Endothelial cell of umbilical vein (primary cell): ENCODE results near the gene ZRANB1. TPM values are rescaled to one million over a fixed set of nuclear protein-coding genes. Genes with fewer than 3 reads are reported as not detected.

Experiments
- BruUV-seq: library from RNA; stranded (reverse); fragments of 400-500 nt; replicated peaks from 2 replicates; lab custom pipeline; 2021; lab: Mats Ljungman, UMichigan
- CTCF ChIA-PET: fragments of 300-600, 350-600 bp; sonication (Branson Sonifier 250); formaldehyde crosslinking; loops from one replicate; lab custom pipeline; 2021; ENCODE audit warnings: antibody characterized with exemption, inconsistent platforms; lab: Charles Lee
- POLR2A ChIA-PET: fragments of 300-600, 350-600 bp; sonication (Branson Sonifier 250); formaldehyde crosslinking; loops from one replicate; lab custom pipeline; 2021; ENCODE audit warnings: antibody characterized with exemption, inconsistent platforms; lab: Charles Lee
- DNase-seq: peaks from one replicate; pipeline ENCODE4 v3.0.0-alpha.2; 2011; ENCODE audit warnings: low read depth, low spot score
- FAIRE-seq: peaks from 2 replicates; lab custom pipeline; 2011; peaks lifted over from hg19 to GRCh38; lab: Jason Lieb, UNC
- H2AFZ ChIP-seq: 2 replicates; pipeline ENCODE4 v1.6.0; 2012; ENCODE audit warnings: low read depth, low read length, control low read depth, inconsistent platforms
- H3K27ac ChIP-seq: 2 replicates; pipeline ENCODE4 v1.5.1; 2011; ENCODE audit warnings: low read depth, mild to moderate bottlenecking, control low read depth, low read length, moderate library complexity; ENCODE audit not compliant: insufficient read depth
- H3K27me3 ChIP-seq, 2 experiments: 2 replicates each; pipeline versions ENCODE4 v1.6.0 to v1.6.1; 2011; ENCODE audit warnings: low read length in 2 of 2, mixed read lengths in 1 of 2; ENCODE audit not compliant: control insufficient read depth in 2 of 2, insufficient read depth in 2 of 2
- H3K36me3 ChIP-seq, 2 experiments: 2 replicates in 1 of 2; 3 replicates in 1 of 2; pipeline ENCODE4 v1.5.1; 2011; ENCODE audit warnings: low read length in 2 of 2, mild to moderate bottlenecking in 1 of 2, moderate library complexity in 1 of 2; ENCODE audit not compliant: control insufficient read depth in 2 of 2, insufficient read depth in 2 of 2; ENCODE audit errors: extremely low read depth in 1 of 2
- H3K4me1 ChIP-seq: 3 replicates; pipeline ENCODE4 v1.5.1; 2011; ENCODE audit warnings: mild to moderate bottlenecking, low read length; ENCODE audit not compliant: control insufficient read depth, insufficient read depth; ENCODE audit errors: extremely low read depth
- H3K4me2 ChIP-seq: 2 replicates; pipeline ENCODE4 v1.6.1; 2011; ENCODE audit warnings: low read length, control low read depth, mixed read lengths; ENCODE audit not compliant: insufficient read depth
- H3K4me3 ChIP-seq, 3 experiments: fragments of 200-600 bp in 1 of 3; sonication (generic), shearing (Covaris generic) in 1 of 3; replicated peaks in 1 of 3; 2 replicates each; pipeline ENCODE4 v1.5.1; 2011 to 2016; ENCODE audit warnings: control low read depth in 3 of 3, low read length in 3 of 3, mild to moderate bottlenecking in 2 of 3, inconsistent platforms in 1 of 3, low read depth in 1 of 3, moderate library complexity in 1 of 3; ENCODE audit not compliant: insufficient read depth in 1 of 3
- H3K79me2 ChIP-seq: 2 replicates; pipeline ENCODE4 v1.6.0; 2012; ENCODE audit warnings: low read length, inconsistent platforms; ENCODE audit not compliant: control insufficient read depth, insufficient read depth
- H3K9ac ChIP-seq: replicated peaks from 2 replicates; pipeline ENCODE3; 2011; ENCODE audit warnings: low read length, control low read depth; ENCODE audit not compliant: insufficient read depth; ENCODE audit errors: extremely low read depth
- H3K9me1 ChIP-seq: replicated peaks from 3 replicates; pipeline ENCODE4 v1.6.0; 2011; ENCODE audit warnings: mild to moderate bottlenecking, low read length; ENCODE audit not compliant: control insufficient read depth, insufficient read depth; ENCODE audit errors: extremely low read depth
- H3K9me3 ChIP-seq: replicated peaks from 2 replicates; pipeline ENCODE4 v1.5.1; 2012; ENCODE audit warnings: low read length, inconsistent platforms; ENCODE audit not compliant: control insufficient read depth, insufficient read depth
- H4K20me1 ChIP-seq: replicated peaks from 2 replicates; pipeline ENCODE3; 2011; ENCODE audit warnings: mild to moderate bottlenecking, low read length; ENCODE audit not compliant: control insufficient read depth, insufficient read depth; ENCODE audit errors: extremely low read depth
- EZH2 ChIP-seq: IDR thresholded peaks from 2 replicates; pipeline ENCODE4 v1.6.1; 2012; ENCODE audit warnings: borderline replicate concordance, low read depth, mild to moderate bottlenecking, moderate library complexity, low read length, inconsistent platforms; ENCODE audit not compliant: severe bottlenecking
- JUN ChIP-seq: IDR thresholded peaks from 2 replicates; pipeline ENCODE4 v1.6.1; 2011; ENCODE audit warnings: borderline replicate concordance, low read depth; ENCODE audit not compliant: insufficient read length, insufficient read depth
- MYC ChIP-seq: IDR thresholded peaks from one replicate; pipeline ENCODE4 v1.6.1; 2011; ENCODE audit warnings: mild to moderate bottlenecking, low read depth, low read length
- POLR2AphosphoS5 ChIP-seq: IDR thresholded peaks from 2 replicates; pipeline ENCODE4 v1.6.1; 2012; ENCODE audit warnings: low read depth, mild to moderate bottlenecking, control low read depth, low read length, moderate library complexity; ENCODE audit not compliant: insufficient read depth
- dilution Hi-C: fragments of 300-500 bp; cut with MboI; formaldehyde crosslinking; loops from one replicate; pipeline ENCODE4 v1.15.0; 2019; ENCODE audit warnings: low sequenced_read_pairs; ENCODE audit not compliant: extremely low pct_ligation_motif_present
- intact Hi-C: fragments of 100-400 bp; cut with micrococcal nuclease; formaldehyde crosslinking; loops from one replicate; pipeline ENCODE4 v1.10.0; 2022
- polyA plus RNA-seq, 4 experiments: library from polyadenylated mRNA; depleted of rRNA in 3 of 4; stranded (reverse) in 3 of 4; unstranded in 1 of 4; fragments of >200 nt; gene quantifications; 2 replicates each; pipeline versions ENCODE4 v1.2.1 to v1.2.3, GENCODE V29; 2011 to 2012; ENCODE audit warnings: missing spikeins in 1 of 4
- total RNA-seq: library from RNA; stranded (reverse); gene quantifications from 2 replicates; pipeline ENCODE4 v1.2.3, GENCODE V29; 2021
- TF ChIP-seq, protein P1 (sequence below), 2 donors: IDR thresholded peaks; 1 replicate in 1 of 2; 2 replicates in 1 of 2; pipeline ENCODE4 v1.5.1; 2011; ENCODE audit warnings: low read length in 2 of 2, mild to moderate bottlenecking in 2 of 2, moderate library complexity in 2 of 2, control low read depth in 1 of 2, inconsistent platforms in 1 of 2, low read depth in 1 of 2; ENCODE audit not compliant: insufficient read depth in 1 of 2; ENCODE audit errors: extremely low read depth in 1 of 2

Gene ZRANB1
- total and polyA plus RNA-seq, 2 donors (not counting 3 experiments of a cell fraction or from before 2014, with no cell fraction given), result 6.2 to 17.7 TPM

GRCh38 chr10:124916098-124916584 is 25.8 kb upstream of the ZRANB1 start:
- H3K27me3 ChIP-seq, result no peaks in the 10 kb centered on the region
- no peaks in the 10 kb centered on the region for H3K9me1 ChIP-seq
- peaks cover 37% of the 10 kb centered on the region for H3K79me2 ChIP-seq
- no peak for FAIRE-seq
- H3K4me2 ChIP-seq, result peak overlapping the region; percentile 94
- ChIA-PET POLR2A (interaction anchor here (0.5 to 1.4 kb wide), 2 partner anchors 8 to 449 kb away, joined by 3 to 5 read pairs; no protein-coding TSS in a partner anchor), CTCF (interaction anchor here (0.6 to 2.1 kb wide), 4 partner anchors 10 to 77 kb away, joined by 3 to 7 read pairs (median 4); no protein-coding TSS in a partner anchor)
- TF ChIP-seq, protein P1, sequence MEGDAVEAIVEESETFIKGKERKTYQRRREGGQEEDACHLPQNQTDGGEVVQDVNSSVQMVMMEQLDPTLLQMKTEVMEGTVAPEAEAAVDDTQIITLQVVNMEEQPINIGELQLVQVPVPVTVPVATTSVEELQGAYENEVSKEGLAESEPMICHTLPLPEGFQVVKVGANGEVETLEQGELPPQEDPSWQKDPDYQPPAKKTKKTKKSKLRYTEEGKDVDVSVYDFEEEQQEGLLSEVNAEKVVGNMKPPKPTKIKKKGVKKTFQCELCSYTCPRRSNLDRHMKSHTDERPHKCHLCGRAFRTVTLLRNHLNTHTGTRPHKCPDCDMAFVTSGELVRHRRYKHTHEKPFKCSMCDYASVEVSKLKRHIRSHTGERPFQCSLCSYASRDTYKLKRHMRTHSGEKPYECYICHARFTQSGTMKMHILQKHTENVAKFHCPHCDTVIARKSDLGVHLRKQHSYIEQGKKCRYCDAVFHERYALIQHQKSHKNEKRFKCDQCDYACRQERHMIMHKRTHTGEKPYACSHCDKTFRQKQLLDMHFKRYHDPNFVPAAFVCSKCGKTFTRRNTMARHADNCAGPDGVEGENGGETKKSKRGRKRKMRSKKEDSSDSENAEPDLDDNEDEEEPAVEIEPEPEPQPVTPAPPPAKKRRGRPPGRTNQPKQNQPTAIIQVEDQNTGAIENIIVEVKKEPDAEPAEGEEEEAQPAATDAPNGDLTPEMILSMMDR (IDR thresholded peaks at IDR 0.05; ENCODE audit: extremely low read depth in 1 of 2, insufficient read depth in 1 of 2, low read depth in 1 of 2, low read length in 2 of 2), result no peak
- TF ChIP-seq JUN (no peak), MYC (no peak), EZH2 (no peak), POLR2AphosphoS5 (no peak)
- peaks cover 9% of the 10 kb centered on the region for H4K20me1 ChIP-seq
- intact Hi-C loops (loop anchor here (1.0 to 5.0 kb wide), 7 partner anchors 59 to 907 kb away; partner anchors contain the start of genes BCCIP, CTBP2, EEF1AKMT2 and UROS), dilution Hi-C loops (no loop called here)
- H3K4me3 ChIP-seq, result peak overlapping the region; percentile 83 to 96 (median 90)
- H2AFZ ChIP-seq, result peak overlapping the region; percentile 94
- H3K9me3 ChIP-seq, result no peaks in the 10 kb centered on the region
- H3K36me3 ChIP-seq, result no peaks in the 10 kb centered on the region
- DNase-seq, result no peak
- H3K4me1 ChIP-seq, result peaks cover 16% of the 10 kb centered on the region
- TSS peak; percentile 87 for BruUV-seq
- H3K27ac ChIP-seq, result peak overlapping the region; percentile 83
- H3K9ac ChIP-seq, result peak overlapping the region; percentile 96
